MM.1S (cell line): ENCODE measurements around the gene CPHXL.

Source experiments
- DNase-seq: peaks from one replicate; pipeline ENCODE4 v3.0.0-alpha.2; 2015
- H2AFZ ChIP-seq: fragments of 300-600 bp; sonication (generic); 2 replicates; pipeline ENCODE4 v1.6.0; 2016; ENCODE audit warnings: antibody characterized with exemption, low read length
- H3F3A ChIP-seq: fragments of 300-600 bp; sonication (generic); 2 replicates; pipeline ENCODE4 v1.6.1; 2016; ENCODE audit warnings: mild to moderate bottlenecking, antibody characterized with exemption, low read length, moderate library complexity, mixed read lengths; ENCODE audit not compliant: insufficient read depth
- H3K27ac ChIP-seq: fragments of 300-600 bp; sonication (generic); 2 replicates; pipeline ENCODE4 v1.5.1; 2016; ENCODE audit warnings: mild to moderate bottlenecking, low read length
- H3K27me3 ChIP-seq: fragments of 300-600 bp; sonication (generic); replicated peaks from 2 replicates; pipeline ENCODE4 v1.6.0; 2016; ENCODE audit warnings: low read length; ENCODE audit not compliant: insufficient read depth
- H3K36me3 ChIP-seq: fragments of 300-600 bp; sonication (generic); replicated peaks from 2 replicates; pipeline ENCODE4 v1.6.1; 2016; ENCODE audit warnings: mild to moderate bottlenecking, low read length, mixed read lengths; ENCODE audit not compliant: insufficient read depth
- H3K4me1 ChIP-seq: fragments of 300-600 bp; sonication (generic); 2 replicates; pipeline ENCODE4 v1.6.1; 2016; ENCODE audit warnings: low read length, mixed read lengths
- H3K4me2 ChIP-seq: fragments of 300-600 bp; sonication (generic); 2 replicates; pipeline ENCODE4 v1.6.0; 2016; ENCODE audit warnings: low read depth, low read length
- H3K4me3 ChIP-seq: fragments of 300-600 bp; sonication (generic); 2 replicates; pipeline ENCODE4 v1.5.1; 2016; ENCODE audit warnings: low read length, mixed read lengths
- H3K79me2 ChIP-seq: fragments of 300-600 bp; sonication (generic); 2 replicates; pipeline ENCODE4 v1.6.1; 2016; ENCODE audit warnings: mixed run types, low read length, mixed read lengths
- H3K9ac ChIP-seq: fragments of 300-600 bp; sonication (generic); 2 replicates; pipeline ENCODE4 v1.6.1; 2016; ENCODE audit warnings: low read length, mixed read lengths
- H3K9me2 ChIP-seq: fragments of 300-600 bp; sonication (generic); replicated peaks from 2 replicates; pipeline ENCODE4 v1.6.1; 2016; ENCODE audit warnings: mild to moderate bottlenecking, low read length, mixed read lengths; ENCODE audit not compliant: insufficient read depth
- H3K9me3 ChIP-seq: fragments of 300-600 bp; sonication (generic); replicated peaks from 2 replicates; pipeline ENCODE4 v1.6.1; 2016; ENCODE audit warnings: mild to moderate bottlenecking, low read length, mixed read lengths; ENCODE audit not compliant: insufficient read depth
- H4K20me1 ChIP-seq: fragments of 300-600 bp; sonication (generic); 2 replicates; pipeline ENCODE4 v1.6.1; 2016; ENCODE audit warnings: mild to moderate bottlenecking, low read length, moderate library complexity, mixed read lengths; ENCODE audit not compliant: insufficient read depth
- EZH2 ChIP-seq: fragments of 300-600 bp; sonication (generic); optimal IDR thresholded peaks from 2 replicates; pipeline ENCODE3; 2017; ENCODE audit warnings: low read depth, mild to moderate bottlenecking, antibody characterized with exemption, low read length, mixed read lengths
- EZH2phosphoT487 ChIP-seq: fragments of 300-600 bp; sonication (generic); IDR thresholded peaks from 2 replicates; pipeline ENCODE4 v1.6.1; 2018; ENCODE audit warnings: antibody characterized with exemption, low read length
- TF ChIP-seq, protein P1 (sequence below): fragments of 300-600 bp; sonication (generic); IDR thresholded peaks from 2 replicates; pipeline ENCODE4 v1.5.1; 2016; ENCODE audit warnings: antibody characterized with exemption, low read length, mixed read lengths

Gene CPHXL

DNA sequence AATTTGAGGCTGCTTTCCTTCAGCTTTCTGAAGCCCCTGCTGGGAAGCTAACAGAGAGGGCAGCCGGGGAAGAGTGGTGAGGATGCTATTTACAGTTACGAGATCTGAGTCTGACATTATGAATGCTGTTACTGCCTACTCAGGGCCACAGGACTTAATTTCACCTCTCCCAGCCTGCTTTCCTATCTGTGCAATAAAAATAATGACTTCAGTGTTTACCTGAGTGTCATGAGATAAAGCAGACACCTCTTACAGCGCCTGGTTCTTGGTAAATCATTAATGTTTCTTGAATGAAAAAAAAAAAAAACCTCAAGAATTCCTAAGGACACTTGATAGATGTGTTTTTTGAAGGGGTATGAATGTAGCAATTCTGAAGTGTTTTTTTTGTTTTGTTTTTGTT is 24.2 kb upstream of the CPHXL start:
- Histone ChIP-seq H3K9me2 (no peaks in the 10 kb centered on the region), H4K20me1 (no peaks in the 10 kb centered on the region), H3K9me3 (no peaks in the 10 kb centered on the region), H3K4me3 (no peak overlapping the region), H3K36me3 (no peaks in the 10 kb centered on the region), H3K9ac (no peak overlapping the region), H3K79me2 (no peaks in the 10 kb centered on the region), H3F3A (no peaks in the 10 kb centered on the region), H3K4me2 (no peak overlapping the region), H3K27me3 (no peaks in the 10 kb centered on the region), H3K4me1 (no peaks in the 10 kb centered on the region), H2AFZ (no peak overlapping the region), H3K27ac (no peak overlapping the region)
- DNase-seq = no peak
- TF ChIP-seq, protein P1, sequence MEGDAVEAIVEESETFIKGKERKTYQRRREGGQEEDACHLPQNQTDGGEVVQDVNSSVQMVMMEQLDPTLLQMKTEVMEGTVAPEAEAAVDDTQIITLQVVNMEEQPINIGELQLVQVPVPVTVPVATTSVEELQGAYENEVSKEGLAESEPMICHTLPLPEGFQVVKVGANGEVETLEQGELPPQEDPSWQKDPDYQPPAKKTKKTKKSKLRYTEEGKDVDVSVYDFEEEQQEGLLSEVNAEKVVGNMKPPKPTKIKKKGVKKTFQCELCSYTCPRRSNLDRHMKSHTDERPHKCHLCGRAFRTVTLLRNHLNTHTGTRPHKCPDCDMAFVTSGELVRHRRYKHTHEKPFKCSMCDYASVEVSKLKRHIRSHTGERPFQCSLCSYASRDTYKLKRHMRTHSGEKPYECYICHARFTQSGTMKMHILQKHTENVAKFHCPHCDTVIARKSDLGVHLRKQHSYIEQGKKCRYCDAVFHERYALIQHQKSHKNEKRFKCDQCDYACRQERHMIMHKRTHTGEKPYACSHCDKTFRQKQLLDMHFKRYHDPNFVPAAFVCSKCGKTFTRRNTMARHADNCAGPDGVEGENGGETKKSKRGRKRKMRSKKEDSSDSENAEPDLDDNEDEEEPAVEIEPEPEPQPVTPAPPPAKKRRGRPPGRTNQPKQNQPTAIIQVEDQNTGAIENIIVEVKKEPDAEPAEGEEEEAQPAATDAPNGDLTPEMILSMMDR = no peak
- TF ChIP-seq EZH2phosphoT487 (no peak), EZH2 (no peak)

DNA sequence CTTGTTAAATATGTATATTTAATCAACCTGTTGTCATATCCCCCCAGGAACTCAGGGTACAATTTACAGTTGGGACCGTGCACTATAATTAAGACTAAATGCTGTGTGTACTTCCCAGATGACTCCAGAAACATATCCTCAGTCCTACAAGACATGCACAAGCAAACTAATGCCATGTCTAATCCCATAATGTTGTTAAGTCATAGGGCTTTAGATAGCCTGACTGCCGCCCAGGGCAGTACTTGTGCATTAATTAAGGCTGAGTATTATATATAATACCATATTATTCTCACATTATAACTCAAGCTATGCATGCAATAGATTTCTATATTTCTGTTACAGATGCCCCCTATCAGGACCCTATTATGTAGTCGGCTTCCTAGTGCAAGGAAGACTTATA is 20.1 kb upstream of the CPHXL start:
- Histone ChIP-seq H3K4me3 (no peak overlapping the region), H3K79me2 (no peaks in the 10 kb centered on the region), H3K27ac (no peak overlapping the region), H3K36me3 (no peaks in the 10 kb centered on the region), H3K27me3 (no peaks in the 10 kb centered on the region), H3K9me3 (no peaks in the 10 kb centered on the region), H3K9me2 (no peaks in the 10 kb centered on the region), H3K4me2 (no peak overlapping the region), H4K20me1 (no peaks in the 10 kb centered on the region), H3F3A (no peaks in the 10 kb centered on the region), H3K9ac (no peak overlapping the region), H3K4me1 (no peaks in the 10 kb centered on the region), H2AFZ (no peak overlapping the region)
- no peak for DNase-seq
- TF ChIP-seq, protein P1 = no peak
- TF ChIP-seq EZH2 (no peak), EZH2phosphoT487 (no peak)

DNA sequence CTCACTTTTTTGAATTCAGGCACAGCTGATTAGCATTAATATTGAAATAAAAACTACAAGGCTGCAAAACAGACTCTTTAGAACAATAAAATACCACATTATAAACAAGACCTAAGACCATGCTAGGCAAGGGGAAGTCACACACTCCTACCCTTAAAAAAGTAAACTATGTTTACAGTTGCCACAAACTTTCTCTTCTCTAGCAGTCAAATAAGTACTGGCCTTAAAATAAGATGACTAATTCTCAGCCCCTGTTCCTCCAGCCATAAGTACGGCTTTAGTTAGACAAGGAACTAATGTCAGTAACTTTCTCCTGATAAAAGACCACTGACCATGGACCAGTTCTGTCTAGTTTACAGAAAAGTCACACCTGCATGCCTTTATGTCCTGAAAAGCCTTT is 19.5 kb upstream of the CPHXL start:
- Histone ChIP-seq H3K27me3 (no peaks in the 10 kb centered on the region), H3K9me3 (no peaks in the 10 kb centered on the region), H3K36me3 (no peaks in the 10 kb centered on the region), H3K4me3 (no peak overlapping the region), H3K79me2 (no peaks in the 10 kb centered on the region), H2AFZ (no peak overlapping the region), H3K4me1 (no peaks in the 10 kb centered on the region), H3F3A (no peaks in the 10 kb centered on the region), H4K20me1 (no peaks in the 10 kb centered on the region), H3K9me2 (no peaks in the 10 kb centered on the region), H3K4me2 (no peak overlapping the region), H3K27ac (no peak overlapping the region), H3K9ac (no peak overlapping the region)
- TF ChIP-seq EZH2phosphoT487 (no peak), EZH2 (no peak)
- TF ChIP-seq, protein P1 = no peak
- no peak for DNase-seq
